ENCODE measurements around the gene OGA. TPM values are rescaled to one million over a fixed set of nuclear protein-coding genes. Genes with fewer than 3 reads are reported as not detected.
A peak's percentile ranks its signal among the peaks of the same experiment; 100 is the strongest.

Gene OGA
- polyA plus RNA-seq, 3 donors: 6.9 to 104 (median 15.3) TPM

DNA sequence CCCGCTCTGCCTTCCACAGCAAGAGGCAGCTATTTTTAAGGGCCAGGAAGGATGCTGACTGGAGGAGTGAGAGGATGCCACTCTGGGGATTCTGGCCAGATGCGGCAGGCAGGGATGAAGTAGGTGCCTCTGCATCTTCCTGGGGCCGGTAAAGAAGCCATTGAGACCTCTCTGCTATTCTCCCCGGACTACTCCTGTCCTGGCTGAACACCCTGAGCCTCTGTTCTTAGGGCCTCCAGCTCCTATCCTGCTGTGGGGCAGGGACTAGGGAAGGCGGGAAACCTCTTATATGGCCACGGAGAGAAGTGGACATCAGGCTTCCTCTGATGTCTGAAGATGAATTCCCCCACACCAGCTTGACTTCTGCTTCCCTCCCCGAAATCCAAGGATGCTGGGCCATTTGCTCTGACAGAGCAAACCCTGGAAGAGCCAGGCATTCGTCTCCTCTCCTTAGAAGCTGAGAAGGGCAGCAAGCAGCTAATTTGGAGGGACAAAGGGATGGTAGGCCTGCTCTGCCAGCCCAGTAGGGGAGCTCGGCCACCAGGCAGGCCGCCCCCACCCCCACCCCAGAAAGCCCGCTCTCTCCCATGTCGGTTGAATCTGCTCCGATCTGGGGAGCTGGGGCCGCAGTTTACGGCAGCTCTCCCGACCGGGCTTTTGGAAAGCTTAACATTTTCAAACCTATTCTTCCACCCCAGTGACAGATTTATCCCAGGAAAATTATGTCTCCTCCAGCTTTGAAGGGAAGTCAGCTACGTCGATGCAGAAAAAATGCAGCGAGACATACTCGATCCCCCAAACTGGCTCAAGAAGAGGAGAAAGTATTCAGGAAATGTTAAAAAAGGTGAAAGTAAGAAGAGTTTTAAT lies 45.1 kb downstream of the OGA start:
- Histone ChIP-seq H3K27me3 (ENCODE audit: control insufficient read depth in 2 of 2, insufficient read depth in 2 of 2, low read length in 2 of 2) (peaks cover 48 to 79% of the 10 kb centered on the region in 2 donors), H3K4me3 (replicated peaks in 1 of 3; ENCODE audit: low read depth in 2 of 3, low read length in 3 of 3) (no peak overlapping the region), H3K79me2 (ENCODE audit: insufficient read depth, low read length) (no peaks in the 10 kb centered on the region), H3K27ac (ENCODE audit: low read depth in 1 of 2, low read length in 2 of 2) (no peak overlapping the region), H4K20me1 (ENCODE audit: insufficient read depth, low read length) (peaks cover 4% of the 10 kb centered on the region), H2AFZ (ENCODE audit: insufficient read depth, low read depth, low read length, poor library complexity, severe bottlenecking) (no peak overlapping the region), H3K9ac (ENCODE audit: insufficient read depth, low read length, poor library complexity, severe bottlenecking) (no peak overlapping the region), H3K36me3 (replicated peaks in 1 of 2; ENCODE audit: control insufficient read depth in 1 of 2, insufficient read depth in 2 of 2, low read length in 2 of 2) (no peaks in the 10 kb centered on the region), H3K4me2 (replicated peaks; ENCODE audit: extremely low read depth, low read length, poor library complexity, severe bottlenecking) (no peak overlapping the region), H3K4me1 (ENCODE audit: control insufficient read depth in 1 of 2, insufficient read depth in 2 of 2, low read length in 2 of 2) (no peaks in the 10 kb centered on the region), H3K9me3 (replicated peaks in 1 of 2; ENCODE audit: control insufficient read depth in 1 of 2, insufficient read depth in 1 of 2, low read length in 2 of 2) (peaks cover 0 to 28% of the 10 kb centered on the region in 2 donors)
- Mint-ChIP-seq H3K27ac (no peak overlapping the region), H3K27me3 (ENCODE audit: low read depth in 3 of 3) (peaks cover 74 to 95% (median 82%) of the 10 kb centered on the region in 3 donors), H3K4me1 (peaks cover 7% of the 10 kb centered on the region), H3K9me3 (peaks cover 0 to 15% (median 4%) of the 10 kb centered on the region in 7 donors), H3K36me3 (peaks cover 7 to 9% of the 10 kb centered on the region in 2 donors), H3K4me3 (peak overlapping the region in 1 of 2 donors; percentile 62)
- intact Hi-C loops (cut with micrococcal nuclease): loop anchor here in 1 of 2 donors (10.0 kb wide), 1 partner anchor 558 kb away; no protein-coding TSS in a partner anchor
- TF ChIP-seq, protein P1, sequence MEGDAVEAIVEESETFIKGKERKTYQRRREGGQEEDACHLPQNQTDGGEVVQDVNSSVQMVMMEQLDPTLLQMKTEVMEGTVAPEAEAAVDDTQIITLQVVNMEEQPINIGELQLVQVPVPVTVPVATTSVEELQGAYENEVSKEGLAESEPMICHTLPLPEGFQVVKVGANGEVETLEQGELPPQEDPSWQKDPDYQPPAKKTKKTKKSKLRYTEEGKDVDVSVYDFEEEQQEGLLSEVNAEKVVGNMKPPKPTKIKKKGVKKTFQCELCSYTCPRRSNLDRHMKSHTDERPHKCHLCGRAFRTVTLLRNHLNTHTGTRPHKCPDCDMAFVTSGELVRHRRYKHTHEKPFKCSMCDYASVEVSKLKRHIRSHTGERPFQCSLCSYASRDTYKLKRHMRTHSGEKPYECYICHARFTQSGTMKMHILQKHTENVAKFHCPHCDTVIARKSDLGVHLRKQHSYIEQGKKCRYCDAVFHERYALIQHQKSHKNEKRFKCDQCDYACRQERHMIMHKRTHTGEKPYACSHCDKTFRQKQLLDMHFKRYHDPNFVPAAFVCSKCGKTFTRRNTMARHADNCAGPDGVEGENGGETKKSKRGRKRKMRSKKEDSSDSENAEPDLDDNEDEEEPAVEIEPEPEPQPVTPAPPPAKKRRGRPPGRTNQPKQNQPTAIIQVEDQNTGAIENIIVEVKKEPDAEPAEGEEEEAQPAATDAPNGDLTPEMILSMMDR (IDR thresholded peaks at IDR 0.05): no peak
- 27% methylated on average over 13 of the region's 21 CpGs for WGBS (ENCODE audit: insufficient coverage)
- no peak for DNase-seq

DNA sequence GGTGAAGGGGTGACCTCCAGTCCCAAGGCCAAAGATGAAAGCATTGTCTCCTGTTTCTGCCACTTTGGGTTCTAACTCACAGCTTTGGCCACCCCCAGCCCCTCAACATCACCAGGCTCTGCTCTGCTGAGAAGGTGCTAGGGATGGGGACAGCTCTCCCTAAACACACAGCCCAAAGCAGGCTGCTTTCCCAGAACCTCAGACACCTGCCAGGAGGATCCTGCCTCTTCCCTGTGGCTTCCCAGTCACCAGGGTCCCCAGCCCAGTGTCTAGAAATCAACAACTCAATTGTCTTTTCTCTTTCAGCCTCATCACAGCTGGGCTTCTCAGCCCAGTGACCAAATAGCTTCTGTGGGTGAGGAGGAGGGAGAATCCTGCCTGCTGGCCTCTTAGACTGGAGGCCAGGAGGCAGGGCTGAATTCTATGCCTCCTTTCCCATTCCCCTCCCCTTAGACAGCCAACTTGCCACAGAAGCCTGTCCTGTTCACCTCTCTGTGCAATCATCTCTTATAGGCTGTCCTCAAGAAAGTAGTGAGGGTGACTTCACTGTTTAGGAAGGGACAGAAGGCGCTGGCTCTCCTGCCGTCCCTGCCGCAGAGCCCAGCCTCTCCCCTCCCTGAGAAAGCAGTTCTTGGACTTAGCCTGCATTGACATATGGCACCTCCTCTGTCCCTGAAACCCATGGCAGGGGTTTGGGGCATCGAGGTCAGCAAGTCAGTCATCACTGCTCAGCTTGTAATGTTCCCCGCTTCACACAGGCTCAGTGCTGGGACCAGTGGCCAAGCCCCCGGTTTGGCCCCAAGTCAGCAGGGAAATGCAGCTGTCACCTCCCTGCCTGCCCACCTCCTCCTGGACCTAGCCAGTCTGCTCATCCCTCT lies 46.0 kb downstream of the OGA start:
- Histone ChIP-seq H3K4me2 (replicated peaks; ENCODE audit: extremely low read depth, low read length, poor library complexity, severe bottlenecking) (no peak overlapping the region), H2AFZ (ENCODE audit: insufficient read depth, low read depth, low read length, poor library complexity, severe bottlenecking) (no peak overlapping the region), H3K9me3 (replicated peaks in 1 of 2; ENCODE audit: control insufficient read depth in 1 of 2, insufficient read depth in 1 of 2, low read length in 2 of 2) (peaks cover 0 to 20% of the 10 kb centered on the region in 2 donors), H3K27ac (ENCODE audit: low read depth in 1 of 2, low read length in 2 of 2) (no peak overlapping the region), H4K20me1 (ENCODE audit: insufficient read depth, low read length) (no peaks in the 10 kb centered on the region), H3K4me1 (ENCODE audit: control insufficient read depth in 1 of 2, insufficient read depth in 2 of 2, low read length in 2 of 2) (no peaks in the 10 kb centered on the region), H3K4me3 (replicated peaks in 1 of 3; ENCODE audit: low read depth in 2 of 3, low read length in 3 of 3) (no peak overlapping the region), H3K27me3 (ENCODE audit: control insufficient read depth in 2 of 2, insufficient read depth in 2 of 2, low read length in 2 of 2) (peaks cover 39 to 79% of the 10 kb centered on the region in 2 donors), H3K9ac (ENCODE audit: insufficient read depth, low read length, poor library complexity, severe bottlenecking) (no peak overlapping the region), H3K36me3 (replicated peaks in 1 of 2; ENCODE audit: control insufficient read depth in 1 of 2, insufficient read depth in 2 of 2, low read length in 2 of 2) (no peaks in the 10 kb centered on the region), H3K79me2 (ENCODE audit: insufficient read depth, low read length) (no peaks in the 10 kb centered on the region)
- WGBS (ENCODE audit: insufficient coverage): 80% methylated on average over 5 of the region's 6 CpGs
- Mint-ChIP-seq H3K27me3 (ENCODE audit: low read depth in 3 of 3) (peaks cover 72 to 94% (median 81%) of the 10 kb centered on the region in 3 donors), H3K27ac (no peak overlapping the region), H3K9me3 (peaks cover 0 to 11% (median 3%) of the 10 kb centered on the region in 7 donors), H3K36me3 (peaks cover 0 to under 1% of the 10 kb centered on the region in 2 donors), H3K4me3 (peak overlapping the region in 1 of 2 donors; percentile 30), H3K4me1 (peaks cover 7% of the 10 kb centered on the region)
- intact Hi-C loops (cut with micrococcal nuclease): loop anchor here in 1 of 2 donors (10.0 kb wide), 1 partner anchor 557 kb away; no protein-coding TSS in a partner anchor
- DNase-seq: no peak
- TF ChIP-seq, protein P1 (IDR thresholded peaks at IDR 0.05): no peak

Data from CD14-positive monocyte (primary cell).